ENCODE measurements around the gene COQ8A.

The COQ8A gene

DNA sequence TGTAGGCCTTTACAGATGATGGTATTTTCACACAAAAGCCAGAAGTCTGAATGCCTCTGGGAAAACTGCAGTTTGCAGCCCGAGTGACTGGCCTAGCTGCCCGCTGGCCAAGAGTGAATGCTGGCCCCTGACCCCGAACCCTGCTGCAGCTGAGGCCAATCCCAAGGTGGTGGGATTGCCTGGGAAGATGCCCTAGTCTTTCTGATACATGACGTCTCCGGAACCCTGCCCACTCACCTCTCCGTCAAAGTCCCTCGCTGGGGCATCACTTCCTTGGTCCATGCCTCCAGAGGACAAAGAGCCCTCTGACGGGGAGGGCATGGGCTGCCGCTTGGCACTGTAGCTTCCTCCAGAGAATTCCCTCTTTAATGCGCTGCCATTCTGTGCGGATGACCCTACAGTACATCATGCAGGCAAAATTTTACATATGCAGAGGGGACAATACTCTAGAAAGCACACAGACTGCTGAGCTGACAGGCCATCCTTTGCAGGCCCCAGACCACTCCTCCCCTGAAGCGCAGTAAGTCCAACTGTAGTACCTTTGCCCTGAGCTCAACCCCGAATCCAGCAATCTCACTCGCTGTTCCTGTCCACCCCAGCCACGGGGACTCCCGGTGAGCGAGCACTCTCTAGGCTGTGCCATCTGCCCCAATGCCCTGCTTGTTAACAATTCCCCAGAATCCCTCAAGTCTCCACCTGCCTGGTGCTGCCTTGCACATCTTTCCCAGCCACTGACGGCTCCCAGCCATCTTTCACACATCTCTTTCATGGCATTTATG is 54.7 kb downstream of the COQ8A start:
- TF ChIP-seq, protein P1, sequence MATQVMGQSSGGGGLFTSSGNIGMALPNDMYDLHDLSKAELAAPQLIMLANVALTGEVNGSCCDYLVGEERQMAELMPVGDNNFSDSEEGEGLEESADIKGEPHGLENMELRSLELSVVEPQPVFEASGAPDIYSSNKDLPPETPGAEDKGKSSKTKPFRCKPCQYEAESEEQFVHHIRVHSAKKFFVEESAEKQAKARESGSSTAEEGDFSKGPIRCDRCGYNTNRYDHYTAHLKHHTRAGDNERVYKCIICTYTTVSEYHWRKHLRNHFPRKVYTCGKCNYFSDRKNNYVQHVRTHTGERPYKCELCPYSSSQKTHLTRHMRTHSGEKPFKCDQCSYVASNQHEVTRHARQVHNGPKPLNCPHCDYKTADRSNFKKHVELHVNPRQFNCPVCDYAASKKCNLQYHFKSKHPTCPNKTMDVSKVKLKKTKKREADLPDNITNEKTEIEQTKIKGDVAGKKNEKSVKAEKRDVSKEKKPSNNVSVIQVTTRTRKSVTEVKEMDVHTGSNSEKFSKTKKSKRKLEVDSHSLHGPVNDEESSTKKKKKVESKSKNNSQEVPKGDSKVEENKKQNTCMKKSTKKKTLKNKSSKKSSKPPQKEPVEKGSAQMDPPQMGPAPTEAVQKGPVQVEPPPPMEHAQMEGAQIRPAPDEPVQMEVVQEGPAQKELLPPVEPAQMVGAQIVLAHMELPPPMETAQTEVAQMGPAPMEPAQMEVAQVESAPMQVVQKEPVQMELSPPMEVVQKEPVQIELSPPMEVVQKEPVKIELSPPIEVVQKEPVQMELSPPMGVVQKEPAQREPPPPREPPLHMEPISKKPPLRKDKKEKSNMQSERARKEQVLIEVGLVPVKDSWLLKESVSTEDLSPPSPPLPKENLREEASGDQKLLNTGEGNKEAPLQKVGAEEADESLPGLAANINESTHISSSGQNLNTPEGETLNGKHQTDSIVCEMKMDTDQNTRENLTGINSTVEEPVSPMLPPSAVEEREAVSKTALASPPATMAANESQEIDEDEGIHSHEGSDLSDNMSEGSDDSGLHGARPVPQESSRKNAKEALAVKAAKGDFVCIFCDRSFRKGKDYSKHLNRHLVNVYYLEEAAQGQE (IDR thresholded peaks at IDR 0.05; ENCODE audit: low read depth): no peak
- no peak for TF ChIP-seq TCF12 (IDR thresholded peaks at IDR 0.05; ENCODE audit: low read depth)
- TF ChIP-seq NFIC (IDR thresholded peaks at IDR 0.05): no peak
- TF ChIP-seq, protein P2, sequence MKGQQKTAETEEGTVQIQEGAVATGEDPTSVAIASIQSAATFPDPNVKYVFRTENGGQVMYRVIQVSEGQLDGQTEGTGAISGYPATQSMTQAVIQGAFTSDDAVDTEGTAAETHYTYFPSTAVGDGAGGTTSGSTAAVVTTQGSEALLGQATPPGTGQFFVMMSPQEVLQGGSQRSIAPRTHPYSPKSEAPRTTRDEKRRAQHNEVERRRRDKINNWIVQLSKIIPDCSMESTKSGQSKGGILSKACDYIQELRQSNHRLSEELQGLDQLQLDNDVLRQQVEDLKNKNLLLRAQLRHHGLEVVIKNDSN (IDR thresholded peaks at IDR 0.05): no peak
- TF ChIP-seq TAF1 (IDR thresholded peaks at IDR 0.05; ENCODE audit: low read depth): no peak
- TF ChIP-seq CEBPB (IDR thresholded peaks at IDR 0.05): no peak
- no peak for TF ChIP-seq TEAD4 (IDR thresholded peaks at IDR 0.05)
- no peak for TF ChIP-seq FOXM1 (IDR thresholded peaks at IDR 0.05; ENCODE audit: borderline replicate concordance, low read depth)
- no peak for TF ChIP-seq YY1 (IDR thresholded peaks at IDR 0.05; ENCODE audit: low read depth)
- TF ChIP-seq, protein P3, sequence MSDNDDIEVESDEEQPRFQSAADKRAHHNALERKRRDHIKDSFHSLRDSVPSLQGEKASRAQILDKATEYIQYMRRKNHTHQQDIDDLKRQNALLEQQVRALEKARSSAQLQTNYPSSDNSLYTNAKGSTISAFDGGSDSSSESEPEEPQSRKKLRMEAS (IDR thresholded peaks at IDR 0.05): no peak
- TF ChIP-seq EGR1 (IDR thresholded peaks at IDR 0.05): no peak
- TF ChIP-seq EP300 (IDR thresholded peaks at IDR 0.05; ENCODE audit: borderline replicate concordance): no peak
- no peak for TF ChIP-seq CREB1 (IDR thresholded peaks at IDR 0.05; ENCODE audit: low read depth)
- TF ChIP-seq ZBTB7A (IDR thresholded peaks at IDR 0.05; ENCODE audit: low read depth): no peak
- no peak for TF ChIP-seq RAD21 (IDR thresholded peaks at IDR 0.05; ENCODE audit: low read depth)

DNA sequence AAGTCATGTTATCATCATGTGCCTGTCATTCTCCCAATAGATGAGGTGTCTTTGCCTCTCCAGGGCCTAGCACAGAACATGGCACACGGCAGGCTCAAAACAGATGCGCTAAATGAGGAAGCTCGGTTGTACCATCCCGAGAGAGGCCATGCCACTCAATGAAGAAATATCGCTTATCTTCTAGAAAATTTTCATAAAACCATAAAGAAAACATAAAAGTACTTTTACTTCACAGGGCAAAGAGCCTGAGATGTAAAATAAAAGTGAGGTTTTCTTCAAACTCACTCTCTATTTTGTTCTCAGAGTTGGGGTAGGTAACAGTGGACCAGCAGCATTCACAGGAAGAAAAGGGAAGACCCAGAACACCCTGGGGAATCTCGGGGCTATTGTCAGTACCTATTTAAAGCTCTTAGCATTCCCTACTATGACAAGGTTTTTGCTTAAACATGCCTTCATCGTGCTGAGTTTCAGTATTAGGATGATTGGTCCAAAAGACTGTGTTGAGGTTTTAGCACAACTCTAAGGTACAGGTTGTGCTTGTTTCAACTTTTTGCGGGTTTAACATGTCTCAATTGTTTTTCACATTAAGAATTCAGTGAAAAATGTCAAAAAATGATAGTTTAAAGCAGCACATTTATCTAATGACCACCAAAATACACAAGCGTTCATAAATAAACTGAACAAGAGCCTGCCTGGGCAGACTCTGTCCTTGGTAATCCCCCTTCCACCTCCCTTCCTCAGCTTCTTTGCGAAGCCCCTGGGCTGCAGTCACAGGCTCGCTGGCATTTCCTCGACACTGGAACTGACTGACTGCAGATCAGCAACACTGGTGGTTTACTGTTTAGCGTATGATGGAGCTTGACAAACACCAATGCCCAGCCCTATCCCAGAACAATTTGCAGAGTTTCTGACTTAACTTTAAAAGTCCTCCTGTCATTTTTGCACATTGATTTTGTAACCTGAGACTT is 55.6 kb downstream of the COQ8A start:
- TF ChIP-seq CEBPB (IDR thresholded peaks at IDR 0.05): no peak
- TF ChIP-seq, protein P1 (IDR thresholded peaks at IDR 0.05; ENCODE audit: low read depth): no peak
- TF ChIP-seq TAF1 (IDR thresholded peaks at IDR 0.05; ENCODE audit: low read depth): no peak
- no peak for TF ChIP-seq NFIC (IDR thresholded peaks at IDR 0.05)
- no peak for TF ChIP-seq TCF12 (IDR thresholded peaks at IDR 0.05; ENCODE audit: low read depth)
- TF ChIP-seq TEAD4 (IDR thresholded peaks at IDR 0.05): no peak
- TF ChIP-seq ZBTB7A (IDR thresholded peaks at IDR 0.05; ENCODE audit: low read depth): no peak
- TF ChIP-seq EGR1 (IDR thresholded peaks at IDR 0.05): no peak
- TF ChIP-seq EP300 (IDR thresholded peaks at IDR 0.05; ENCODE audit: borderline replicate concordance): no peak
- TF ChIP-seq CREB1 (IDR thresholded peaks at IDR 0.05; ENCODE audit: low read depth): no peak
- TF ChIP-seq, protein P2 (IDR thresholded peaks at IDR 0.05): no peak
- no peak for TF ChIP-seq RAD21 (IDR thresholded peaks at IDR 0.05; ENCODE audit: low read depth)
- TF ChIP-seq FOXM1 (IDR thresholded peaks at IDR 0.05; ENCODE audit: borderline replicate concordance, low read depth): no peak

DNA sequence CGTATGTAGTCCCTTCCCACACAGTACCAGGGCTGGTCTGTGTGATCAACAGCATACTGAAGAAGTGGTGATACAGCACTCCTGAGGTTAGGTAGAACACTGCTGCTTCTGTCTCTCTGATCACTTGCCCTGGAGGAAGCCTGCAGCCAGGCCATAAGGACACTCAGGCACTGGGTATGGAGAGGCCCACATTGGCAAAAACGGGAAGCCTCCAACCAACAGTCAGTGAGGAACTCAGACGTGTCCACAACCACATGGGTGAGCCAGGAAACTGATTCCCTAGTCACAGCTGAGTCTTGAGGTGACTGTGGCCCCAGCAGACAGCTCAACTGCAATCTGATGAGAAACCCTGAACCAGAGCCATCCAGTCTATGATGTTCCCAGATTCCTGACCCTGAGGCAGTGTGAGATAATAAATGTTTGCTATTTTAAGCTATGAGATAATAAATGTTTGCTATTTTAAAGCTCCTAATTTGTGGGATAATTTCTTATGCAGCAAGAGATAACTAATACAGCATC is 62.5 kb downstream of the COQ8A start:
- TF ChIP-seq CREB1 (IDR thresholded peaks at IDR 0.05; ENCODE audit: low read depth) (no peak), TCF12 (IDR thresholded peaks at IDR 0.05; ENCODE audit: low read depth) (no peak), EGR1 (IDR thresholded peaks at IDR 0.05) (no peak), FOXM1 (IDR thresholded peaks at IDR 0.05; ENCODE audit: borderline replicate concordance, low read depth) (no peak)
- TF ChIP-seq, protein P1 (IDR thresholded peaks at IDR 0.05; ENCODE audit: low read depth): no peak

All from Ishikawa (cell line).